ENCODE measurements around the gene MPST.

DNA sequence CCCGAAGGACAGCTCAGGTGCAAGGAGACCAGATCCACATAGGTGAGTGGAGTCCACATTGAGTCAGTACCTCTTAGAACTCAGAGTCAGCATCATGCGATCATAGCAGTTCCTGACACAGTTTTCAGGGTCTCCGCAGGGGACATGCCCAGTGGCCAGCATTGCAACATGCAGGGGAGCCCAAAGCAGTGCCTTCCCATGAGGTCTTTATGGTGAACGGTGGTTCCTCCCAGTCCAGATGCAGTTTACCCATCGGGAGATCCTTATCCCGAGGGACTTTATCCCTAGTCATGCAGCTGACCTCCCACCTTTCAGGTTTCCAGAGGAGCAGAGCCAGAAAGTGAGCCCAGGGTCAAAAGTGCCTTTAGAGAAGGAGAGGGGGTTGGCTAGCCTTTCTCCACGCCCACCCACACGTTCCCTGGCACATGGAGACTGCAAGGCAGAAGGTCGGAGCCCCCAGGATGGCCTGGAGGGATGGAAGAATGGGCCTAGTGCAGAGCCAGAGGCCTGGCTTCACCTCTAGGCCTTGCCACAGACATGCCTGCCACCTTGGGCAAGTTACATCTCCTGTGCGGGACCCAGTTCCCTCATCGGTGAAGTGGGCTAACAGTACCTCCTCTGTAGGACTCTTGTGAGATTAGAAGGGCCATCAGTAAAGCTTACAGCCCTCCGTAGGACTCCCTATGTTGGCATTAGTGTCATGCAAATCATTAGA lies 38.4 kb downstream of the MPST start:
- TF ChIP-seq POLR2AphosphoS5 (IDR thresholded peaks at IDR 0.05) (no peak), TAF1 (IDR thresholded peaks at IDR 0.05; ENCODE audit: low read depth) (no peak), CTCF (IDR thresholded peaks at IDR 0.05; ENCODE audit: poor library complexity, severe bottlenecking) (no peak), RAD21 (conservative IDR thresholded peaks at IDR 0.05) (no peak)
